Breast epithelium (tissue), 4 donors: ENCODE data around the gene TYK2. TPM values are rescaled to one million over a fixed set of nuclear protein-coding genes. Genes with fewer than 3 reads are reported as not detected.

ENCODE experiments used
- DNase-seq, 2 donors: peaks; one replicate each; pipeline ENCODE4 v3.0.0-alpha.2; 2019; ENCODE audit warnings: low spot score in 2 of 2
- H3K27ac ChIP-seq, 2 donors: fragments of 200-600 bp; sonication (generic) in 1 of 2; one replicate each; pipeline ENCODE4 v1.5.1; 2016 to 2019; ENCODE audit warnings: mild to moderate bottlenecking in 1 of 2
- H3K27me3 ChIP-seq, 2 donors: fragments of 200-600 bp; sonication (generic) in 1 of 2; one replicate each; pipeline versions ENCODE4 v1.5.1 to v1.6.0; 2017 to 2019; ENCODE audit warnings: control low read depth in 1 of 2, mild to moderate bottlenecking in 1 of 2
- H3K36me3 ChIP-seq: fragments of 200-600 bp; one replicate; pipeline ENCODE4 v1.5.1; 2019
- H3K4me1 ChIP-seq, 2 donors: fragments of 200-600 bp; sonication (generic); one replicate each; pipeline ENCODE4 v1.5.1; 2016 to 2019; ENCODE audit warnings: control low read depth in 1 of 2
- H3K4me3 ChIP-seq, 3 donors: fragments of 200-600 bp; sonication (generic); 1 replicate in 2 of 3; 2 replicates in 1 of 3; pipeline ENCODE4 v1.5.1; 2016 to 2019; ENCODE audit warnings: mild to moderate bottlenecking in 3 of 3, moderate library complexity in 2 of 3
- H3K9me3 ChIP-seq, 2 donors: fragments of 200-600 bp; sonication (generic) in 1 of 2; one replicate each; pipeline ENCODE4 v1.5.1; 2016 to 2019; ENCODE audit warnings: control low read depth in 1 of 2
- POLR2A ChIP-seq: fragments of 450-650 bp; IDR thresholded peaks from one replicate; pipeline ENCODE4 v1.6.1; 2016; ENCODE audit warnings: antibody characterized with exemption, mild to moderate bottlenecking, moderate library complexity
- POLR2AphosphoS5 ChIP-seq, 3 donors: sonication (generic); formaldehyde crosslinking; IDR thresholded peaks; one replicate each; pipeline ENCODE4 v1.6.1; 2017; ENCODE audit warnings: antibody characterized with exemption in 3 of 3
- intact Hi-C: fragments of 100-400 bp; cut with DNase I; formaldehyde crosslinking; loops from one replicate; pipeline ENCODE4 v1.15.1; 2023; ENCODE audit warnings: low total_unique reads
- total RNA-seq, 3 donors: library from RNA; depleted of rRNA; stranded (reverse); fragments of >200 nt; gene quantifications; one replicate each; pipeline ENCODE4 v1.1.0, GENCODE V29; 2016
- TF ChIP-seq, protein P1 (sequence below), 3 donors: fragments of 450-650 bp; IDR thresholded peaks; one replicate each; pipeline ENCODE4 v1.5.1; 2016 to 2017; ENCODE audit warnings: antibody characterized with exemption in 3 of 3, mild to moderate bottlenecking in 3 of 3, moderate library complexity in 3 of 3

Gene TYK2
- total RNA-seq, 3 donors from 2014 or later: 61.6 to 109 (median 104) TPM

DNA sequence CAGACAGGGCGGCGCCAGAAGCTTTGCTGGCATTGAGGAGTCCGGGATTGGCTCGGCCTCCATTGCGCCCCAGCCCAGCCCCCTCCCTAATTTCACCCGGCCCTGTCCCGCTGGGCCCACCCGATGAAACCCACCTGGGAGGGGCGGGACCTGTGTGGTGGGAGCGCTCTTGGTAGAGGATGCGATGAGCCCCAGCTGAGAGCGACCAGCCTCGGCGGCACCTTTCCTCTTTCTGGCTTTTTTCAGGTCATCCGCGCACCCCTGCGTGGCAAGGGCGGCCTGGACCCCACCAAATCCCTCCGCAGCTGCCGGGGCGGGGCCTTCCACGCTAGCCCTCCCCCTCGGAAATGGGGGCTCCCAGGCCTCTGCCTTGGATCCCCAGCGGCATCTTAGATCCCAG, 70.9 kb downstream of the TYK2 start, which contains the start of gene ZGLP1:
Gene ZGLP1, minus strand, starts transcription at position 393 of the 400 bp plus-strand sequence.
- no peak within 1 kb of the TSS for H3K4me3 ChIP-seq
- no peak within 1 kb of the TSS for H3K27ac ChIP-seq
- H3K36me3 ChIP-seq: no peaks in the 10 kb centered on the region
- H3K9me3 ChIP-seq: no peaks in the 10 kb centered on the region
- H3K27me3 ChIP-seq: no peaks in the 10 kb centered on the region
- TF ChIP-seq POLR2AphosphoS5 (IDR thresholded peaks at IDR 0.05) (no peak), POLR2A (no peak)
- TF ChIP-seq, protein P1, sequence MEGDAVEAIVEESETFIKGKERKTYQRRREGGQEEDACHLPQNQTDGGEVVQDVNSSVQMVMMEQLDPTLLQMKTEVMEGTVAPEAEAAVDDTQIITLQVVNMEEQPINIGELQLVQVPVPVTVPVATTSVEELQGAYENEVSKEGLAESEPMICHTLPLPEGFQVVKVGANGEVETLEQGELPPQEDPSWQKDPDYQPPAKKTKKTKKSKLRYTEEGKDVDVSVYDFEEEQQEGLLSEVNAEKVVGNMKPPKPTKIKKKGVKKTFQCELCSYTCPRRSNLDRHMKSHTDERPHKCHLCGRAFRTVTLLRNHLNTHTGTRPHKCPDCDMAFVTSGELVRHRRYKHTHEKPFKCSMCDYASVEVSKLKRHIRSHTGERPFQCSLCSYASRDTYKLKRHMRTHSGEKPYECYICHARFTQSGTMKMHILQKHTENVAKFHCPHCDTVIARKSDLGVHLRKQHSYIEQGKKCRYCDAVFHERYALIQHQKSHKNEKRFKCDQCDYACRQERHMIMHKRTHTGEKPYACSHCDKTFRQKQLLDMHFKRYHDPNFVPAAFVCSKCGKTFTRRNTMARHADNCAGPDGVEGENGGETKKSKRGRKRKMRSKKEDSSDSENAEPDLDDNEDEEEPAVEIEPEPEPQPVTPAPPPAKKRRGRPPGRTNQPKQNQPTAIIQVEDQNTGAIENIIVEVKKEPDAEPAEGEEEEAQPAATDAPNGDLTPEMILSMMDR (IDR thresholded peaks at IDR 0.05): no peak
- no peaks in the 10 kb centered on the region for H3K4me1 ChIP-seq
- DNase-seq: no peak
- intact Hi-C loops: no loop called here

- intact Hi-C loops: no loop called here
Observed at GRCh38 chr19:10306327-10306726, 74.0 kb downstream of the TYK2 start.

DNA sequence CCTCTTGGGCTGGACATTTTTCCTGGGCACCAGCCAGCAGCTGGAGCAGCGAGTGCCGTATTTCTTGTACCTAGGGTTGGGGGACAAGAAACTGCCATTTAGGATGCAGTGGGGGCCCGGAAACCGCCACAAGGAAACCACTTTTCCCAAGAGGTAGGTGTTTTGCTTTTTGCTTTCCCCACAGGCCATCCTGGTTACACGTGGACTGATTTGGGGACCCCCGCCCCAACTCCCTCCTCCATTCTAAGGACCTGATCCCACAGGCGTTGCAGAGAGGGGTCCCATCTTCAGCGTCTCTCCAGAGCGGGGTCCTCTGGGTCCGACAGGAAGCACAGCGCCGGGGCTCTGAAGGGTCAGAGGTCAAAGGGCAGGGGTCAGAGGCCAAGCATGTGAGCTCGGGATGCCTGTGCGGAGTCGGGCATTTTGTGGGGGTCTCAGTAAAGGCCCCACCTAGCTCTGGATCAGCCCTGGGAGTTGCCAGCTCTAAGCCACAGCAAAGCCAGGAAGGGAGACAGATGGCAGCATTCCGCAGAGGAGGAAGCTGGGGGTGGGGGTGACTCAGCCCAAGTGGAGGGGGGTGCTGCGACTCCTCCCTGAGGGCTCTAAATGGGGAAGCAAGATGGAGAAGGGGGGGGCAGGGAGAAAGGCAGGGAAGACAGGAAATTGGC, 75.1 kb downstream of the TYK2 start:
- no peaks in the 10 kb centered on the region for H3K36me3 ChIP-seq
- H3K27me3 ChIP-seq: no peaks in the 10 kb centered on the region
- TF ChIP-seq POLR2AphosphoS5 (IDR thresholded peaks at IDR 0.05): no peak
- TF ChIP-seq, protein P1 (IDR thresholded peaks at IDR 0.05): no peak
- TF ChIP-seq POLR2A: no peak
- no peaks in the 10 kb centered on the region for H3K4me1 ChIP-seq
- intact Hi-C loops: no loop called here
- H3K9me3 ChIP-seq: no peaks in the 10 kb centered on the region
- H3K27ac ChIP-seq: no peak overlapping the region
- no peak overlapping the region for H3K4me3 ChIP-seq
- DNase-seq: no peak

More at GRCh38 chr19:10306327-10306726, 74.0 kb downstream of the TYK2 start:
- DNase-seq: no peak
- no peak overlapping the region for H3K4me3 ChIP-seq
- TF ChIP-seq POLR2A (no peak), POLR2AphosphoS5 (IDR thresholded peaks at IDR 0.05) (no peak)
- TF ChIP-seq, protein P1 (IDR thresholded peaks at IDR 0.05): no peak
- H3K27me3 ChIP-seq: no peaks in the 10 kb centered on the region
- no peaks in the 10 kb centered on the region for H3K36me3 ChIP-seq
- H3K27ac ChIP-seq: no peak overlapping the region
- H3K4me1 ChIP-seq: no peaks in the 10 kb centered on the region
- H3K9me3 ChIP-seq: no peaks in the 10 kb centered on the region

Other genes with a start within 250 kb of the TYK2 start
- 10 to 100 TPM; 30.6 to 55.1 (median 55.0) TPM for gene DNMT1, start 185.6 kb downstream of the TYK2 start, total RNA-seq
- 10 to 100 TPM in 2 of 3 donors, 1 to 10 TPM in 1; 6.1 to 18.4 (median 13.1) TPM for gene S1PR2, start 149.2 kb downstream of the TYK2 start, total RNA-seq
- 10 to 100 TPM; 40.2 to 57.7 (median 52.7) TPM for gene MRPL4, start 128.4 kb downstream of the TYK2 start, total RNA-seq
- 10 to 100 TPM; 20.6 to 52.2 (median 20.8) TPM for gene ICAM1, start 109.5 kb downstream of the TYK2 start, total RNA-seq
- gene ICAM4, start 93.6 kb downstream of the TYK2 start, total RNA-seq: 1 to 10 TPM in 2 of 3 donors, not detected in 1; 1.1 to 1.6 TPM
- gene ICAM5, start 90.6 kb downstream of the TYK2 start, total RNA-seq: 1 to 10 TPM in 2 of 3 donors, under 1 TPM in 1; 0.64 to 1.8 (median 1.3) TPM
- gene ZGLP1, start 70.8 kb downstream of the TYK2 start, total RNA-seq: 1 to 10 TPM; 1.3 to 4.4 (median 3.3) TPM
- 10 to 100 TPM; 14.7 to 19.9 (median 15.7) TPM for gene FDX2, start 64.6 kb downstream of the TYK2 start, total RNA-seq
- 10 to 100 TPM; 10.7 to 17.7 (median 12.3) TPM for gene RAVER1, start 47.0 kb downstream of the TYK2 start, total RNA-seq
- 10 to 100 TPM in 1 of 3 donors, 1 to 10 TPM in 2; 5.9 to 10.1 (median 7.9) TPM for gene ICAM3, start 40.9 kb downstream of the TYK2 start, total RNA-seq
- gene CDC37, start 23.0 kb upstream of the TYK2 start, total RNA-seq: 100 to 1,000 TPM; 141 to 213 (median 172) TPM
- 10 to 100 TPM in 2 of 3 donors, 1 to 10 TPM in 1; 5.6 to 20.3 (median 12.1) TPM for gene PDE4A, start 40.0 kb upstream of the TYK2 start, total RNA-seq
- 10 to 100 TPM; 52.8 to 53.6 (median 53.6) TPM for gene KEAP1, start 122.8 kb upstream of the TYK2 start, total RNA-seq
- gene S1PR5, start 136.9 kb upstream of the TYK2 start, total RNA-seq: 1 to 10 TPM in 1 of 3 donors, under 1 TPM in 2; 0.16 to 1.2 (median 0.66) TPM
- 10 to 100 TPM; 13.1 to 18.0 (median 16.1) TPM for gene ATG4D, start 163.3 kb upstream of the TYK2 start, total RNA-seq
- 10 to 100 TPM; 16.4 to 23.6 (median 17.6) TPM for gene KRI1, start 185.4 kb upstream of the TYK2 start, total RNA-seq
- gene CDKN2D, start 188.4 kb upstream of the TYK2 start, total RNA-seq: 1 to 10 TPM; 5.3 to 9.4 (median 8.8) TPM
- gene AP1M2, start 206.7 kb upstream of the TYK2 start, total RNA-seq: 10 to 100 TPM in 2 of 3 donors, not detected in 1; 34.1 to 49.9 TPM
- gene SLC44A2, start 245.0 kb upstream of the TYK2 start, total RNA-seq: 10 to 100 TPM; 63.0 to 92.5 (median 67.5) TPM